Dendritic cell treated with granulocyte-macrophage colony-stimulating factor and Interleukin-4, amounts not matched to agents 40 ng/mL and 50 ng/mL, for 4 days (primary cell): Measurements from ENCODE around the gene PEX14.
A peak's percentile ranks its signal among the peaks of the same experiment; 100 is the strongest.

Experiments used
- H3K27ac Mint-ChIP-seq: one replicate; pipeline ENCODE4 v1.8.0; 2022; ENCODE audit warnings: mild to moderate bottlenecking, mixed read lengths
- H3K27me3 Mint-ChIP-seq: one replicate; pipeline ENCODE4 v1.8.0; 2022; ENCODE audit warnings: mild to moderate bottlenecking, mixed read lengths
- H3K36me3 Mint-ChIP-seq: one replicate; pipeline ENCODE4 v1.8.0; 2022; ENCODE audit warnings: low read depth, mixed read lengths
- H3K4me1 Mint-ChIP-seq: one replicate; pipeline ENCODE4 v1.8.0; 2022; ENCODE audit warnings: low read depth, mixed read lengths
- H3K4me3 Mint-ChIP-seq: one replicate; pipeline ENCODE4 v1.8.0; 2022; ENCODE audit warnings: mild to moderate bottlenecking, moderate library complexity, mixed read lengths
- H3K9me3 Mint-ChIP-seq: one replicate; pipeline ENCODE4 v1.8.0; 2022; ENCODE audit warnings: mixed read lengths
- intact Hi-C: fragments of 100-400 bp; cut with micrococcal nuclease; formaldehyde crosslinking; loops from one replicate; pipeline ENCODE4 v1.15.0; 2022

PEX14 gene

DNA sequence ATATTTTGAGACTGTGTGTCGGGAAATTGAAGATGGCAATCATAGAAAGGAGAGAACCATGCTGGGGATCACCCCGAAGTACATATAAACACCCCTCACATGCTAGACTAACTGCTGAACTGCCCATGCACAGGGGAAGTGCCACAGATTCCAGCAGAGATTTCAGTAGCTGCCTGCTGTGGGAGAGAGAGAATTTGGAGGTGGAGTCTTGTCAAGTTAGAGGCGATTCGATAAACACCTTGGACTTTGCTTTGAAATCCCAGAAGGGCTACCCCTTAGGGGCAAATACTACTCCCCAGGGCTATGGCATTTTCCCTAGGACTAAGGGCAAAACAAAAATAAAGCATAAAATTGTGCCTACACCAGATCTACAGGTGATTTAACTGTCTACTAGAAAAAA is 103.3 kb downstream of the PEX14 start:
- Mint-ChIP-seq H3K36me3 (peaks cover 25% of the 10 kb centered on the region), H3K4me1 (peaks cover 19% of the 10 kb centered on the region), H3K27ac (no peak overlapping the region), H3K9me3 (peaks cover 20% of the 10 kb centered on the region), H3K27me3 (no peaks in the 10 kb centered on the region), H3K4me3 (no peak overlapping the region)
- intact Hi-C loops = no loop called here

DNA sequence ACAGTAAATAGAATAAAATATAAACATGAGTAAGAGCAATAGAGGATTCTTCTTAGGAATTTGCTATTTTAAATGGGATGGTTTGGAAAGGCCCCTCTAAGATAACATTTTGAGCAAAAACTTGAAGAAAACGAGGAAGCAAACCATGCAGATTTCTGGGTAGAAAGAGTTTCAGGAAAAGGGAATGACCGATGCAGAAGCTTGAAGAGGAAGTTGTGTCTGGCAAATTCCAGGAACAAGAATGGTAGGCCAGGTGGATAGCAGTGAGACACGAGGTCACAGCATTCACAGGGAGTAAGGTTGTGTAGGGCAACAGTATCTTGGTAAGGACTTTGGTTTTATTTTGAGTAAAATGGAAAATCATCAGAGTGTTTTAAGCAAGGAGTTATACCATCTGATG is 108.9 kb downstream of the PEX14 start:
- Mint-ChIP-seq H3K27me3 (no peaks in the 10 kb centered on the region), H3K9me3 (peaks cover 22% of the 10 kb centered on the region), H3K36me3 (peaks cover 13% of the 10 kb centered on the region), H3K4me1 (peaks cover 36% of the 10 kb centered on the region), H3K27ac (peak overlapping the region; percentile 85), H3K4me3 (no peak overlapping the region)
- intact Hi-C loops = no loop called here

DNA sequence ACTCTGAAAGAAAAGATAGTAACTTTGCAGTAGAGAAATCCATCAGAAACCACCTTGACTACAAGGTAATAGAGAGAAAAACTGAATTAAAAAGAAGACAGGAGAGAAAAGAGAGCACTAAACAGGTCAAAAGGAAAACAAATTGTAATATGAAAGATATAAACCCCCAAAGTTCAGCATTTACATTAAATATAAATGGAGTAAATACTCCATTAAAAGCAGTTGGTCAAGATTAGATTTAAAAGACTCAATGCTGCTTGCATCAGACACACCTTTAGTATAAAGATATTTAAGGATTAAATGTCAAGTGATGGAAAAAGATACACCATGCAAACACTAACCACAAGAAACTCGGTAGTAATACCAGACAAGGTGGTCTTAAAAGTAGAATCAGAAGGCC is 110.5 kb downstream of the PEX14 start:
- H3K36me3 Mint-ChIP-seq = peaks cover 5% of the 10 kb centered on the region
- no peak overlapping the region for H3K4me3 Mint-ChIP-seq
- H3K9me3 Mint-ChIP-seq = peaks cover 10% of the 10 kb centered on the region
- H3K4me1 Mint-ChIP-seq = peaks cover 38% of the 10 kb centered on the region
- H3K27me3 Mint-ChIP-seq = no peaks in the 10 kb centered on the region
- peak overlapping the region; percentile 85 for H3K27ac Mint-ChIP-seq
- intact Hi-C loops = no loop called here

DNA sequence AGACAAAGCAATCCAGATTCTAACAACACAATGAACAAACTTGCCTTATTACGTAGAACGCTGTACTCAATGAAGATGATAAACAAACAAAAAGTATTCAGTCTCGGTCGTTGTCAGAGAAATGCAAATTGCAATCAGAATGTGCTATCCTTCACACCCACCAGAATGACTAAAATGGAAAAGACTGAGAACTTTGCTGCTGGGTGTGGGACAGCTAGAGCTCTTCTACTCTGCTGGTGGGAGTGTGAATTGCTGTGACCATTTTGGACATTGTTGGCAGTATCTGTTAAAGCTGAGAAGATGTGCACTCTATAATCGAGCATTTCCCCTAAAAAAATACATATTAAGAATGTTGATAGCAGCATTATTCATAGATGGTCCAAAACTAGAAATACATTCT is 111.4 kb downstream of the PEX14 start:
- no peak overlapping the region for H3K4me3 Mint-ChIP-seq
- peaks cover 38% of the 10 kb centered on the region for H3K4me1 Mint-ChIP-seq
- H3K27ac Mint-ChIP-seq = no peak overlapping the region
- H3K9me3 Mint-ChIP-seq = peaks cover 10% of the 10 kb centered on the region
- no peaks in the 10 kb centered on the region for H3K27me3 Mint-ChIP-seq
- peaks cover 5% of the 10 kb centered on the region for H3K36me3 Mint-ChIP-seq
- intact Hi-C loops = no loop called here

DNA sequence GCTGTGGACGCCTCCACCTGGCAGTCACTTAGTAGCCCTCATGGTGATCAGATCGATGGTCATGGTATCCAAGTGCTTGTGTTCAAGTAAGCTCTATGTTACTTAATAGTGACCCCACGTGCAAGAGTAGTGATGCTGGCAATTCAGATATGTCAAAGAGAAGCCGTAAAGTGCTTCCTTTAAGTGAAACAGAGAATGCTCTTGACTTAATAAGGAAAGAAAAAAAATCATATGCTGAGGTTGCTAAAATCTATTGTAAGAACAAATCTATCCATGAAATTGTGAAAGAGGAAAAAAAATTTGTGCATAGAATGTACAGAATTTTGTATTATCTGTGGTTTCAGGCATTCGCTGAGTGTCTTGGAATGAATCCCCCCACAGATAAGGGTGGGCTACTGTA is 113.9 kb downstream of the PEX14 start:
- Mint-ChIP-seq H3K4me3 (no peak overlapping the region), H3K27ac (no peak overlapping the region), H3K9me3 (peaks cover 10% of the 10 kb centered on the region), H3K36me3 (peaks cover 5% of the 10 kb centered on the region), H3K27me3 (no peaks in the 10 kb centered on the region), H3K4me1 (peaks cover 27% of the 10 kb centered on the region)
- intact Hi-C loops = no loop called here

DNA sequence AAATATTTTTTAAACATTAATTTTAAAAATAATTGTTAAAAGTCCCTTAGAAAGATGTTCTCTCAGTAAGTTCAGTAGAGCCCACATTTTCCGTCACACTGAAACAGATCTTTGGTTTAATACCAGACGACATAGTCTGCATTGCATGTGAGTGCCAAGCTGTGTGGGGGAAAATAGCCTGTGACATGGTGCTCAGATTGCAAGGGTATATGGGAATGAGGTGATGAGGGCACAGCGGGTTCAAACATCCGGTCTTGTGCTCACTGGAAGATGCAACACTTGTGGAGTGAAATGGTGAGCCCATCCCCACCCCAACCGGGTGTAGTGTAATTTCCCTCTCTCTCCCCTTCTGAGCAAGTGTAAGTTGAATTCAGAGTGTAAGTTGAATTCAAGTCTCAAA is 114.3 kb downstream of the PEX14 start:
- intact Hi-C loops = no loop called here
- Mint-ChIP-seq H3K9me3 (peaks cover 10% of the 10 kb centered on the region), H3K27ac (no peak overlapping the region), H3K4me1 (peaks cover 23% of the 10 kb centered on the region), H3K27me3 (no peaks in the 10 kb centered on the region), H3K36me3 (peaks cover 5% of the 10 kb centered on the region), H3K4me3 (no peak overlapping the region)

DNA sequence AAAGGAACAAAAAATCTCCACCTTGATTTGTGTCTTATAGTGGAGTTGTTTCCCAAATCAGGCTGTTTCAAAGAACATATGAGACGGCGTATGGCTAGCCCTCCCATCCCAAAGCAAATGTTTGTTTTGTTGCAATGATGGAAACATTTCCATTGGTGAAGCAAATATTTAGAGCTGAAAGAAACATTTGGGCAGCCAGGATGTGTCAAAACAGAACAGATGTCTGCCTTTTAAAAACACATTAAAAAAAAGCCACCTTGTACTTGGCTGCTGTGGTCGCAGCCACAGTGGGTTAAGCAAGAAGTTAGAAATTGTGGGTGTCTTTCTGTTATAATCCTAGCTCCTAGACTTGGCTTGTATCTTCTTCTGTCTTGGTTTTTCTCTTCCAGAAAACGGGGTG is 116.3 kb downstream of the PEX14 start:
- intact Hi-C loops = no loop called here
- H3K36me3 Mint-ChIP-seq = no peaks in the 10 kb centered on the region
- H3K27ac Mint-ChIP-seq = peak overlapping the region; percentile 32
- H3K9me3 Mint-ChIP-seq = no peaks in the 10 kb centered on the region
- no peaks in the 10 kb centered on the region for H3K27me3 Mint-ChIP-seq
- H3K4me3 Mint-ChIP-seq = no peak overlapping the region
- H3K4me1 Mint-ChIP-seq = peaks cover 10% of the 10 kb centered on the region

DNA sequence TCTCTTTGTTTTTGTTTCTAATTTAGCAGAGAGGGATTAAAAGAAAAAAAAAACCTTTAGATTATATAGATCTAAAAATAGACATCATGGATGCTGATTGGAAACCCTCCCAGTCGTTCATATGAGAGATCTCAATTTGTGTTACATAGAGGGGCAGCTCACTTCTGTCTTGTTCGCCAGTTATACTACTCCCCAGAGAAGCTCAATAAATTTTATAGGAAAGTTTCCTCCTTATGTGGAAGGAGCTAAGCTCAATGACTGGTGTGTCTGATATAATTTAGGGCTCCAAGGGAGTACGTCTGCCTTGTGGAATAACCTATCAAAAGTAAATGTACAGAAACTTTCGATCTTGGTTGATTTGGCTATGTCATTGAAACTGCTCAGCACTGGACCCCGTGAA is 117.6 kb downstream of the PEX14 start:
- Mint-ChIP-seq H3K4me3 (no peak overlapping the region), H3K27me3 (no peaks in the 10 kb centered on the region), H3K27ac (peak overlapping the region; percentile 30), H3K4me1 (peaks cover 10% of the 10 kb centered on the region), H3K36me3 (no peaks in the 10 kb centered on the region), H3K9me3 (no peaks in the 10 kb centered on the region)
- intact Hi-C loops = no loop called here

DNA sequence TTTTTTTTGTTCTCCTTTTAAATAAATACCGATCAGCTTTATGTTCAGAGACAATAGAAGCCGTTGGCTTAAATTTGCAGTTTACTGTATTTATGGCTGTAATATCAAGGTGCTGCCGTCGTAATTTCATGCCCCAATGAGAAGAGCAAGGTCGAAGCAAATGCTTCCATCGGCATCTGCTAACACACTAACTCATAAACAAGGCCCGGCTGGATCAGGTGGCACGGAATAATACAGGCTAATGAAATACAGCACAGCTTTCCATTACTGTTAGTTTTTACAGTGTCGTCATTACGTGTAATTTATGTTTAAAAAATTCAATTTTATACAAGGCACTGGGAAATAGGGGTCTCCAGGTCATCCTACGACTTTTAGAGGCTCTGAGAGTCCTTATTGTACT is 119.0 kb downstream of the PEX14 start:
- Mint-ChIP-seq H3K27me3 (no peaks in the 10 kb centered on the region), H3K4me3 (no peak overlapping the region), H3K27ac (no peak overlapping the region), H3K9me3 (no peaks in the 10 kb centered on the region), H3K4me1 (peaks cover 7% of the 10 kb centered on the region), H3K36me3 (peaks cover 5% of the 10 kb centered on the region)
- intact Hi-C loops = no loop called here

DNA sequence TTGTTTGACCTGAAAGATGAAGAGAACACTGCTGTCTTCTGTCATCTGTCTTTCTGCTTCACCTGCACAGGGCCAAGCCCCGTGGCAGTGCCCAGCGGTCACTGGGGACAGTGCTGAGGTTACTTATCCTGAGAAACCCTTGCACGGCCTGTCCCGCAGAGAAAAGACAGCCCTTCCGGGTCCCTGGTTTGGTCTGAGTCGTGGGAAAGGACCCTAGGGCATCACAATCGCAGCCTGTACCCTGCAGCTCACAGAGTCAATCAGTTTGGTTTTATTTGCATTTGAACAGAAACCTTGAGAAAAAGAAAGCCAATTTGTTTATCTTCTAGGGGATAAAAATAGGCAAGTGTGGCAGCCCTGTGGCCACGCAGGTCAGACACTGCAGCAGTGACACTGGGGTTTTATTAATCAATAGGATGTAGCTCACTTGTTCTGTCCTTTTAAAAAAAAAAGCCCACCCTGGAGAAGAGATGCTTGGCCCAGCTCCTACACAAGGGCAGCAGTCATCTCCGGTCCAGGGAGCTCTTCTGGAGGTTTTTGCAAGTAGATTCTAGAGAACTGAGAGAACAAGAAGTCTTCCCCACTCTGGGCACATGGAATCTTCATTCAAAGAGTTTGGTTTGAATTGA is 120.0 kb downstream of the PEX14 start:
- Mint-ChIP-seq H3K27me3 (no peaks in the 10 kb centered on the region), H3K9me3 (no peaks in the 10 kb centered on the region), H3K4me1 (peaks cover 6% of the 10 kb centered on the region), H3K27ac (no peak overlapping the region), H3K4me3 (no peak overlapping the region), H3K36me3 (peaks cover 12% of the 10 kb centered on the region)
- intact Hi-C loops = no loop called here

DNA sequence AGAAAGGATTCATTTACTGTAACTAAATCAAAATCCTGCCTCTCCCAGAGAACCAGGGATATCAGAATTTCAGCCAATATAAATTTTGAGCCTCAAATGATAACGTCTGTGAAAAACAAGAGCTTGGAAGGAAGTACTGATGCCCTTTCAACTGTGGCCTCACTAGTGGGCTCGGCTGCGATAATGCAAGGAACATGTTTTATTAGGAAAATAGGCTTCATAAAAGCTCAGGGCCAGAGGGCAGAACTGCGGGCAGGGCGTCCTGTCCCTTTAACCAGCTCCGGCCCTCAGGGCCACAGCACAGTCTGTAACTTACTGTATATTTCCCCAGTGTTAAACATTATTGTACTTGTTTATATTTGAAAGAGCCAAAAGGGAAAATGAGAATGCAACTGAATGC is 122.0 kb downstream of the PEX14 start:
- H3K27ac Mint-ChIP-seq = no peak overlapping the region
- H3K9me3 Mint-ChIP-seq = no peaks in the 10 kb centered on the region
- no peaks in the 10 kb centered on the region for H3K4me1 Mint-ChIP-seq
- no peaks in the 10 kb centered on the region for H3K27me3 Mint-ChIP-seq
- H3K36me3 Mint-ChIP-seq = peaks cover 19% of the 10 kb centered on the region
- intact Hi-C loops = no loop called here
- no peak overlapping the region for H3K4me3 Mint-ChIP-seq

DNA sequence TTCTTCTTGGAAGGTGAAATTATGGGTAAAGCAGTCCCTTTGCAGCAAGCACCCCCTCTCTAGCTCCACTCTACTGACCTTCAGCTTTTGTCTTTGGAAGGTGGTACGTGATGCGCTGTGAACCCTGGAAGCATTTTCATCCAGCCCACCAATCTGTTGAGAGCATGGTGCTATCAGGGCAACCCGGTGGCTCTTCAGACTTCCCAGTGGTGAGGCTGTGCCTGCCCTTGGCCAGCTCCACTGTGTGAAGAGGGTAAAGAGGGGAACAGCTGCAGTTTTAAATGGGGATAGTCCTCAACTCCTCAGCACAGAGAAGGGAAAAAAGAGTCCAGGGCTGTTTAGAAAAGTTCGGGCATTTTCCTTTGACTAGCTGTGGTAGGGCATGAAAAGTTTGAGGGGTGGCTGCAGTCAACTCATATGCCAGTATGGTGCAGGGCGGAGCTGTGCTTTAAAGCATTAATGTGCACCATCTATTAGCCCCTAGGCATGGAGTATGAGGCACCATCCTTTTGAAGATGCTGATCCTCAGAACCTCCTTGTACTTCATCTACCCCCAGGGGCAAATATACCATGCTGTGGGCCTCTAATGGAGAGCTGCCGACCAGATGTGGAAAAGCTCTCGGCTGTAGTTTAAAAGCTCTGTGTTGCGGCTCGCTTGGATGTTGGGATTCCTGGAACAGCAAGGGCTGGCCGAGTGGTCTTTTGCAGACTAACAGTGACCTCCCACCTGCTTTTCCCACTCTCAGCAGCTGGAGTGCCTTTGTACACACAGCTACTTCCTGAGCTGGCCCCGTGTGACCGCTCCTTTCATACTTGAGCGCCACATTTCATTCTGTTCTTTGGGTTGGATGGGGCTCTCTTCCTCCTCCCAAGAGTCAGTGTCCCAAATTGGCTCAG is 123.0 kb downstream of the PEX14 start:
- peaks cover 24% of the 10 kb centered on the region for H3K36me3 Mint-ChIP-seq
- H3K27ac Mint-ChIP-seq = no peak overlapping the region
- no peaks in the 10 kb centered on the region for H3K9me3 Mint-ChIP-seq
- H3K27me3 Mint-ChIP-seq = no peaks in the 10 kb centered on the region
- H3K4me3 Mint-ChIP-seq = no peak overlapping the region
- intact Hi-C loops = no loop called here
- H3K4me1 Mint-ChIP-seq = no peaks in the 10 kb centered on the region

DNA sequence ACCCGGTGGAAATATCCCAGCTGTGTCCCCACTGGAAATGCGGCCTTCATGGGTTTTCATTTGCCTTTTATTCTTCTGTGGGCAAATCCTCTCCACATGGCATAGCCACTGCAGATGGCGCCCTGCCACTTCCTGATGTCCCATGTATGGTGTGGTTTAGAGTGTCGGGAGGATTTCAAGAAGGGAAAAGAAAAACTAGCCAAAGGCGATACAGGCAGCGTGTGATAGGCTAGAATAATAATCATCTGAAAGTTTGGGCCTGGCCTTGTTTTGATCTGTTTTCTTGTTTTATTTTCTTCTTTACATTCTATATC is 123.6 kb downstream of the PEX14 start:
- Mint-ChIP-seq H3K27me3 (no peaks in the 10 kb centered on the region), H3K27ac (no peak overlapping the region), H3K4me1 (no peaks in the 10 kb centered on the region), H3K9me3 (no peaks in the 10 kb centered on the region), H3K4me3 (no peak overlapping the region), H3K36me3 (peaks cover 24% of the 10 kb centered on the region)
- intact Hi-C loops = no loop called here

DNA sequence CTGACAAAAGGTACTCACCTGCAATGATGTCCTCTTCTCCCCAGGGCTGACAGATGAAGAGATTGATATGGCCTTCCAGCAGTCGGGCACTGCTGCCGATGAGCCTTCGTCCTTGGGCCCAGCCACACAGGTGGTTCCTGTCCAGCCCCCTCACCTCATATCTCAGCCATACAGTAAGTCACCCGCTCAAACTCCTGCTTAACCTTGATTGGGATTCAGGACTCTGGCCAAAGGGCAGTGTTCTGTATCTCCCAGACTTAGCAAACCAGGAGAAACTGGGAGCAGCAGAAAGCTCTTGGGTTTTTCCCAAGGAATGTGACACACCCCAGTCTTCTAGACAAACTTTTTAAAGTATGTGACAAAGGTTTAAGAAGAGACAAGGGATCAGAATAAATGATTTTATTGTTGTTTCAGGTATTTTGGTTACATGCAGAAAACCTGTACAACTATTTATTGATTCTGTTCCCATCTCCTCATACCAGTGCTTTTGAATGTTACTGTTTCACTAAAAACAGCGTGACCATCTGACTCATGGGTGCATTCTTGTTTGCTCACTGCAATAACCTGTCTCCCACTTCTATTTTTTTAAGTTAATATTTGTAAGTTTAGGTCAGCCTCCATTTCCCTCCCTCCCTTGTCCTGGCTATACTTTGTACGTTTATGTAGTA is 124.6 kb downstream of the PEX14 start:
- Mint-ChIP-seq H3K4me3 (no peak overlapping the region), H3K27me3 (no peaks in the 10 kb centered on the region), H3K36me3 (peaks cover 24% of the 10 kb centered on the region), H3K27ac (no peak overlapping the region), H3K4me1 (no peaks in the 10 kb centered on the region), H3K9me3 (no peaks in the 10 kb centered on the region)
- intact Hi-C loops = no loop called here
